ENCODE measurements around the gene CD163L1.

GRCh38 chr12:7403466-7403865 is 40.5 kb downstream of the CD163L1 start:
- TF ChIP-seq EP300 (IDR thresholded peaks at IDR 0.05; ENCODE audit: low read depth): no peak
- no peak for TF ChIP-seq CTCF (IDR thresholded peaks at IDR 0.05)
- no peak for TF ChIP-seq POLR2AphosphoS5 (IDR thresholded peaks at IDR 0.05)
- no peak for TF ChIP-seq POLR2A (IDR thresholded peaks at IDR 0.05)

Data from transverse colon (tissue), 4 donors.